H1 (cell line): ENCODE results near the gene NFXL1. TPM values are rescaled to one million over a fixed set of nuclear protein-coding genes. Genes with fewer than 3 reads are reported as not detected.

Experiments
- CTCF ChIA-PET: fragments of 300-600 bp; sonication (Branson Sonifier 250); formaldehyde crosslinking; loops from one replicate; lab custom pipeline; 2021; ENCODE audit not compliant: partially characterized antibody; lab: Charles Lee
- POLR2A ChIA-PET: fragments of 300-600 bp; sonication (Branson Sonifier 250); formaldehyde crosslinking; loops from one replicate; lab custom pipeline; 2021; ENCODE audit warnings: inconsistent platforms; ENCODE audit not compliant: partially characterized antibody; lab: Charles Lee
- DNase-seq, 2 experiments: peaks; one replicate each; pipeline versions ENCODE4 v3.0.0 to v3.0.0-alpha.2; 2010 to 2022; ENCODE audit warnings: low spot score in 2 of 2, low read depth in 1 of 2, mixed read lengths in 1 of 2
- FAIRE-seq: peaks from 2 replicates; lab custom pipeline; 2011; peaks lifted over from hg19 to GRCh38; lab: Jason Lieb, UNC
- H2AFZ ChIP-seq: 2 replicates; pipeline ENCODE4 v1.8.1; 2012; ENCODE audit warnings: low read length, inconsistent platforms
- H2AK5ac ChIP-seq: 2 replicates; pipeline ENCODE4 v1.6.1; 2013; ENCODE audit warnings: low read depth, low read length
- H2BK120ac ChIP-seq: replicated peaks from 2 replicates; pipeline ENCODE3; 2013; ENCODE audit warnings: low read depth, low read length, inconsistent platforms
- H2BK12ac ChIP-seq: 2 replicates; pipeline ENCODE4 v1.6.1; 2013; ENCODE audit warnings: low read depth, low read length
- H2BK15ac ChIP-seq: 2 replicates; pipeline ENCODE4 v1.6.1; 2013; ENCODE audit warnings: low read length
- H2BK20ac ChIP-seq: 2 replicates; pipeline ENCODE4 v1.6.1; 2013; ENCODE audit warnings: low read length
- H2BK5ac ChIP-seq: 2 replicates; pipeline ENCODE4 v1.6.1; 2013; ENCODE audit warnings: low read depth, low read length
- H3K14ac ChIP-seq: 2 replicates; pipeline ENCODE4 v1.6.1; 2013; ENCODE audit warnings: inconsistent platforms; ENCODE audit not compliant: insufficient read length
- H3K18ac ChIP-seq: 2 replicates; pipeline ENCODE4 v1.6.1; 2013; ENCODE audit warnings: low read length; ENCODE audit errors: extremely low read depth
- H3K23ac ChIP-seq: 2 replicates; pipeline ENCODE4 v1.6.1; 2013; ENCODE audit warnings: inconsistent platforms; ENCODE audit not compliant: insufficient read length
- H3K23me2 ChIP-seq: 2 replicates; pipeline ENCODE4 v1.6.1; 2013; ENCODE audit warnings: low read depth, low read length
- H3K27ac ChIP-seq: 2 replicates; pipeline ENCODE4 v1.6.1; 2011; ENCODE audit warnings: low read depth, low read length, inconsistent platforms
- H3K27me3 ChIP-seq, 4 experiments: replicated peaks in 1 of 4; 1 replicate in 1 of 4; 2 replicates in 3 of 4; pipeline versions ENCODE4 v1.6.1 to v1.8.1; 2011 to 2013; ENCODE audit warnings: low read length in 3 of 4, mild to moderate bottlenecking in 3 of 4, inconsistent platforms in 2 of 4, mixed read lengths in 2 of 4, moderate library complexity in 1 of 4; ENCODE audit not compliant: control insufficient read depth in 3 of 4, insufficient read depth in 3 of 4; ENCODE audit errors: extremely low read depth in 1 of 4
- H3K36me3 ChIP-seq, 4 experiments: 2 replicates each; pipeline versions ENCODE4 v1.6.1 to v1.8.1; 2011 to 2013; ENCODE audit warnings: mild to moderate bottlenecking in 4 of 4, low read length in 3 of 4, moderate library complexity in 2 of 4, control low read depth in 1 of 4, inconsistent platforms in 1 of 4; ENCODE audit not compliant: insufficient read depth in 4 of 4, control insufficient read depth in 2 of 4
- H3K4ac ChIP-seq: replicated peaks from 2 replicates; pipeline ENCODE3; 2013; ENCODE audit warnings: low read length, low read depth, mixed read lengths, inconsistent platforms; ENCODE audit not compliant: insufficient read length
- H3K4me1 ChIP-seq, 4 experiments: replicated peaks in 1 of 4; 1 replicate in 1 of 4; 2 replicates in 3 of 4; pipeline versions ENCODE4 v1.6.1 to v1.8.1; 2011 to 2013; ENCODE audit warnings: low read length in 3 of 4, inconsistent platforms in 2 of 4, mixed read lengths in 1 of 4; ENCODE audit not compliant: insufficient read depth in 4 of 4, control insufficient read depth in 3 of 4
- H3K4me2 ChIP-seq, 2 experiments: 2 replicates each; pipeline versions ENCODE4 v1.6.1 to v1.8.1; 2011 to 2013; ENCODE audit warnings: low read depth in 2 of 2, low read length in 2 of 2, control low read depth in 1 of 2, inconsistent platforms in 1 of 2, mild to moderate bottlenecking in 1 of 2; ENCODE audit not compliant: insufficient read depth in 1 of 2
- H3K4me3 ChIP-seq, 4 experiments: fragments of 200-600, 300-600 bp in 1 of 4; sonication (generic), shearing (Covaris generic), sonication (Bioruptor Twin) in 1 of 4; 2 replicates each; pipeline versions ENCODE4 v1.5.1 to v1.8.1; 2011 to 2016; ENCODE audit warnings: low read length in 4 of 4, low read depth in 3 of 4, control low read depth in 2 of 4, inconsistent platforms in 2 of 4, mild to moderate bottlenecking in 2 of 4, mixed read lengths in 1 of 4, moderate library complexity in 1 of 4; ENCODE audit not compliant: insufficient read depth in 2 of 4; ENCODE audit errors: extremely low read depth in 1 of 4
- H3K56ac ChIP-seq: replicated peaks from 2 replicates; pipeline ENCODE3; 2013; ENCODE audit warnings: low read depth, mild to moderate bottlenecking, mixed read lengths, low read length, inconsistent platforms; ENCODE audit not compliant: insufficient read length
- H3K79me1 ChIP-seq: 2 replicates; pipeline ENCODE4 v1.6.1; 2013; ENCODE audit warnings: low read depth, low read length, control low read depth
- H3K79me2 ChIP-seq, 2 experiments: 2 replicates each; pipeline versions ENCODE4 v1.6.1 to v1.8.1; 2012 to 2013; ENCODE audit warnings: low read length in 2 of 2, mild to moderate bottlenecking in 2 of 2, inconsistent platforms in 1 of 2; ENCODE audit not compliant: insufficient read depth in 2 of 2, control insufficient read depth in 1 of 2
- H3K9ac ChIP-seq, 4 experiments: replicated peaks in 1 of 4; 1 replicate in 1 of 4; 2 replicates in 3 of 4; pipeline versions ENCODE4 v1.6.1 to v1.8.1; 2011 to 2013; ENCODE audit warnings: low read depth in 3 of 4, low read length in 3 of 4, control low read depth in 2 of 4, mild to moderate bottlenecking in 2 of 4, moderate library complexity in 2 of 4, inconsistent platforms in 1 of 4; ENCODE audit errors: extremely low read depth in 1 of 4
- H3K9me3 ChIP-seq, 2 experiments: 2 replicates each; pipeline versions ENCODE4 v1.6.1 to v1.8.1; 2012 to 2013; ENCODE audit warnings: mild to moderate bottlenecking in 2 of 2, moderate library complexity in 2 of 2, control low read depth in 1 of 2, inconsistent platforms in 1 of 2, low read depth in 1 of 2, low read length in 1 of 2, mixed read lengths in 1 of 2; ENCODE audit not compliant: insufficient read depth in 2 of 2
- H4K20me1 ChIP-seq, 2 experiments: replicated peaks in 1 of 2; 2 replicates each; pipeline versions ENCODE3 to v1.8.1; 2011 to 2013; ENCODE audit warnings: inconsistent platforms in 2 of 2, low read length in 2 of 2, mild to moderate bottlenecking in 1 of 2; ENCODE audit not compliant: insufficient read depth in 2 of 2, control insufficient read depth in 1 of 2
- H4K5ac ChIP-seq: 2 replicates; pipeline ENCODE4 v1.6.1; 2013; ENCODE audit warnings: low read length, low read depth, mixed read lengths, inconsistent platforms; ENCODE audit not compliant: insufficient read length
- H4K8ac ChIP-seq: 2 replicates; pipeline ENCODE4 v1.8.0; 2013; ENCODE audit warnings: mild to moderate bottlenecking, moderate library complexity, low read length, inconsistent platforms; ENCODE audit not compliant: insufficient read depth; ENCODE audit errors: extremely low read depth
- H4K91ac ChIP-seq: replicated peaks from 2 replicates; pipeline ENCODE3; 2013; ENCODE audit warnings: low read length, mixed read lengths, inconsistent platforms; ENCODE audit not compliant: insufficient read length
- CTBP2 ChIP-seq: IDR thresholded peaks from 2 replicates; pipeline ENCODE4 v1.7.0; 2011; ENCODE audit warnings: borderline replicate concordance, mild to moderate bottlenecking, moderate library complexity, mixed read lengths, low read length; ENCODE audit not compliant: insufficient read depth, insufficient read length
- FOSL1 ChIP-seq: IDR thresholded peaks from 2 replicates; pipeline ENCODE4 v1.6.1; 2011; ENCODE audit warnings: mild to moderate bottlenecking, low read depth, low read length, moderate library complexity; ENCODE audit not compliant: insufficient read depth
- HDAC2 ChIP-seq, 2 experiments: fragments of 300-600 bp in 1 of 2; sonication (generic) in 1 of 2; IDR thresholded peaks; 2 replicates each; pipeline ENCODE4 v1.6.1; 2011 to 2012; ENCODE audit warnings: low read depth in 2 of 2, low read length in 2 of 2, mild to moderate bottlenecking in 2 of 2, moderate library complexity in 2 of 2, borderline replicate concordance in 1 of 2, inconsistent platforms in 1 of 2
- KDM5A ChIP-seq: fragments of 200-600 bp; IDR thresholded peaks from 2 replicates; pipeline ENCODE4 v1.7.1; 2012; ENCODE audit warnings: mild to moderate bottlenecking, low read length, inconsistent platforms, mixed read lengths
- MAFK ChIP-seq: IDR thresholded peaks from 2 replicates; pipeline ENCODE4 v1.6.1; 2012; ENCODE audit warnings: low read depth, mild to moderate bottlenecking, improper control_type of control experiment, low read length
- SIN3A ChIP-seq, 2 experiments: IDR thresholded peaks in 1 of 2; conservative IDR thresholded peaks in 1 of 2; 2 replicates each; pipeline ENCODE4 v1.6.1; 2011 to 2012; ENCODE audit warnings: low read length in 2 of 2, improper control_type of control experiment in 1 of 2, low read depth in 1 of 2, mild to moderate bottlenecking in 1 of 2
- SUZ12 ChIP-seq: fragments of 200-600 bp; sonication (generic); IDR thresholded peaks from 2 replicates; pipeline ENCODE4 v1.6.1; 2012; ENCODE audit warnings: mild to moderate bottlenecking, inconsistent platforms, low read length, moderate library complexity, mixed read lengths
- WGBS, 2 experiments: shearing (Covaris generic) in 1 of 2; methylation state at CpG; one replicate each; pipeline versions ENCODE4 v1.1.6 to v1.1.7; 2013 to 2015; ENCODE audit warnings: low lambda C conversion rate in 2 of 2, mixed read lengths in 2 of 2, inconsistent platforms in 1 of 2, low coverage in 1 of 2, missing lambda C conversion rate in 1 of 2; ENCODE audit not compliant: insufficient replicate concordance in 2 of 2, insufficient coverage in 1 of 2, insufficient read length in 1 of 2; ENCODE audit errors: extremely low coverage in 1 of 2, missing lambda C conversion rate in 1 of 2; 5-methylcytosine and 5-hydroxymethylcytosine counted together
- polyA plus RNA-seq, 7 experiments: library from polyadenylated mRNA; depleted of rRNA in 3 of 7; stranded (reverse) in 5 of 7; unstranded in 2 of 7; fragments of >200 nt in 5 of 7; fragments of 200-250 nt in 2 of 7; gene quantifications; 1 replicate in 5 of 7; 2 replicates in 1 of 7; 4 replicates in 1 of 7; pipeline versions ENCODE4 v1.2.1 to v1.2.3, GENCODE V29; 2011 to 2013; ENCODE audit warnings: missing spikeins in 2 of 7, mixed read lengths in 2 of 7
- total RNA-seq: library from RNA; stranded (reverse); fragmentation: NEBNext Ultra II Directional; extraction: Animal tissue kit (Norgen Biotek cat#: 25700); gene quantifications from 2 replicates; pipeline ENCODE4 v1.2.1, GENCODE V29; 2021
- TF ChIP-seq, protein P1 (sequence below): IDR thresholded peaks from 2 replicates; pipeline ENCODE4 v1.6.1; 2012; ENCODE audit warnings: inconsistent platforms
- TF ChIP-seq, protein P2 (sequence below): IDR thresholded peaks from 2 replicates; pipeline ENCODE4 v1.6.1; 2012; ENCODE audit warnings: low read length, inconsistent platforms

Gene NFXL1
- total and polyA plus RNA-seq, 2 of the 8 experiments (the other 6 are each of a cell fraction or from before 2014, with no cell fraction given) = 10.0 to 29.5 TPM

DNA sequence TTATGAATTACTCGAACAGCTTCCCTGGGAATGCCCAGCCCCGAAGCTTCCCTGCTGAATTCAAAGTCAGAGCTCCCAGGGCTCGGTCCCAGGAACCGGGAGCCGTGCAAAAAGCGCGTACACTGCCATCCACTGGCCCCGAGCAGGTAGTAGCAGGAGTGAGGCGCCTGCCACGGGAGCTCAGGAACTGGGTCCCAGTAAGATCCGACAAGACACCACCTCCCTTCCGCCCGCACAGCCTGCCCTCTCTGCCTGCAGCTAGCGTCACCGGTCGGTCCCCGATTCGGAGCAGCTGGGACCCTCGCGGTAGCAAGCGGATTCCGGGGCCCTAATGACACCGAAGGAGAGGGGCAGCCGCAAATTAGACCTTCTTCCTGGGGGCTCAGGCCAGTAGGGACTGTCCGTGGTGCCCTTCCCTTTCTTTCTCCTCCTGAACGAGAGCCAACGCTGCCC is 77.7 kb downstream of the NFXL1 start:
- H2BK12ac ChIP-seq = 0 out of 2 replicates have a peak overlapping the region, but pooled peaks have one; percentile 17
- DNase-seq = peak in 1 of 2 experiments; percentile 79
- ChIA-PET CTCF (interaction anchor here (0.6 to 8.6 kb wide), 43 partner anchors 9 to 255 kb away, joined by 3 to 282 read pairs (median 4); no protein-coding TSS in a partner anchor), POLR2A (interaction anchor here (0.7 to 1.7 kb wide), 5 partner anchors 9 to 152 kb away, joined by 3 to 6 read pairs (median 3); no protein-coding TSS in a partner anchor)
- no peaks in the 10 kb centered on the region for H3K36me3 ChIP-seq
- H4K20me1 ChIP-seq = peaks cover 0 to 11% of the 10 kb centered on the region in 2 experiments
- H3K4ac ChIP-seq = no peak overlapping the region
- peaks cover 0 to 8% (median 0%) of the 10 kb centered on the region in 4 experiments; a peak in 4 of 7 replicates for H3K4me1 ChIP-seq
- H4K91ac ChIP-seq = no peak overlapping the region
- H3K4me3 ChIP-seq = peak overlapping the region; percentile 44 to 71 (median 61)
- peak overlapping the region; percentile 78 for H3K18ac ChIP-seq
- H2AFZ ChIP-seq = peak overlapping the region; percentile 73; the same call in 1 of the 2 replicates
- peak; percentile 62 for FAIRE-seq
- no peak overlapping the region for H3K56ac ChIP-seq
- H3K23me2 ChIP-seq = peaks cover 15% of the 10 kb centered on the region
- H3K23ac ChIP-seq = no peak overlapping the region
- H4K8ac ChIP-seq = peak overlapping the region; percentile 74; the same call in 1 of the 2 replicates
- peak overlapping the region in 2 of 4 experiments; percentile 5 to 25; a peak in 1 of 7 replicates for H3K9ac ChIP-seq
- peak overlapping the region; percentile 78 to 93 for H3K4me2 ChIP-seq
- no peak overlapping the region for H3K27ac ChIP-seq
- peaks cover 0 to 14% (median 6%) of the 10 kb centered on the region in 4 experiments; a peak in 3 of 7 replicates for H3K27me3 ChIP-seq
- no peaks in the 10 kb centered on the region for H3K9me3 ChIP-seq
- no peak overlapping the region for H3K14ac ChIP-seq
- no peak overlapping the region for H2BK5ac ChIP-seq
- H2AK5ac ChIP-seq = no peak overlapping the region
- no peaks in the 10 kb centered on the region for H3K79me2 ChIP-seq
- no peak overlapping the region for H2BK20ac ChIP-seq
- H2BK120ac ChIP-seq = no peak overlapping the region
- H4K5ac ChIP-seq = peak overlapping the region; percentile 19
- 3% methylated on average over 27 of the region's 27 CpGs; no CpG with 5 or more reads in 1 of the 2 experiments for WGBS, 2 experiments
- H3K79me1 ChIP-seq = no peaks in the 10 kb centered on the region
- no peak overlapping the region for H2BK15ac ChIP-seq
- TF ChIP-seq, protein P1, sequence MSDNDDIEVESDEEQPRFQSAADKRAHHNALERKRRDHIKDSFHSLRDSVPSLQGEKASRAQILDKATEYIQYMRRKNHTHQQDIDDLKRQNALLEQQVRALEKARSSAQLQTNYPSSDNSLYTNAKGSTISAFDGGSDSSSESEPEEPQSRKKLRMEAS = no peak
- TF ChIP-seq, protein P2, sequence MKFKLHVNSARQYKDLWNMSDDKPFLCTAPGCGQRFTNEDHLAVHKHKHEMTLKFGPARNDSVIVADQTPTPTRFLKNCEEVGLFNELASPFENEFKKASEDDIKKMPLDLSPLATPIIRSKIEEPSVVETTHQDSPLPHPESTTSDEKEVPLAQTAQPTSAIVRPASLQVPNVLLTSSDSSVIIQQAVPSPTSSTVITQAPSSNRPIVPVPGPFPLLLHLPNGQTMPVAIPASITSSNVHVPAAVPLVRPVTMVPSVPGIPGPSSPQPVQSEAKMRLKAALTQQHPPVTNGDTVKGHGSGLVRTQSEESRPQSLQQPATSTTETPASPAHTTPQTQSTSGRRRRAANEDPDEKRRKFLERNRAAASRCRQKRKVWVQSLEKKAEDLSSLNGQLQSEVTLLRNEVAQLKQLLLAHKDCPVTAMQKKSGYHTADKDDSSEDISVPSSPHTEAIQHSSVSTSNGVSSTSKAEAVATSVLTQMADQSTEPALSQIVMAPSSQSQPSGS = no peak
- TF ChIP-seq SUZ12 (no peak), KDM5A (no peak), FOSL1 (no peak), HDAC2 (IDR thresholded peaks at IDR 0.05; ENCODE audit: borderline replicate concordance in 1 of 2, low read depth in 2 of 2, low read length in 2 of 2) (no peak), CTBP2 (no peak), SIN3A (conservative IDR thresholded peaks at IDR 0.05 in 1 of 2, IDR thresholded peaks at IDR 0.05 in 1 of 2; ENCODE audit: low read depth in 1 of 2, low read length in 2 of 2) (0 out of 4 replicates have a peak, but pooled peaks of 1 of the 2 experiments have one; percentile 48), MAFK (no peak)
